H1 (cell line): ENCODE results near the gene CAPN2. TPM values are rescaled to one million over a fixed set of nuclear protein-coding genes. Genes with fewer than 3 reads are reported as not detected.

Experiments
- CTCF ChIA-PET: fragments of 300-600 bp; sonication (Branson Sonifier 250); formaldehyde crosslinking; loops from one replicate; lab custom pipeline; 2021; ENCODE audit not compliant: partially characterized antibody; lab: Charles Lee
- POLR2A ChIA-PET: fragments of 300-600 bp; sonication (Branson Sonifier 250); formaldehyde crosslinking; loops from one replicate; lab custom pipeline; 2021; ENCODE audit warnings: inconsistent platforms; ENCODE audit not compliant: partially characterized antibody; lab: Charles Lee
- DNase-seq, 2 experiments: peaks; one replicate each; pipeline versions ENCODE4 v3.0.0 to v3.0.0-alpha.2; 2010 to 2022; ENCODE audit warnings: low spot score in 2 of 2, low read depth in 1 of 2, mixed read lengths in 1 of 2
- FAIRE-seq: peaks from 2 replicates; lab custom pipeline; 2011; peaks lifted over from hg19 to GRCh38; lab: Jason Lieb, UNC
- H2AFZ ChIP-seq: 2 replicates; pipeline ENCODE4 v1.8.1; 2012; ENCODE audit warnings: low read length, inconsistent platforms
- H2AK5ac ChIP-seq: 2 replicates; pipeline ENCODE4 v1.6.1; 2013; ENCODE audit warnings: low read depth, low read length
- H2BK120ac ChIP-seq: replicated peaks from 2 replicates; pipeline ENCODE3; 2013; ENCODE audit warnings: low read depth, low read length, inconsistent platforms
- H2BK12ac ChIP-seq: 2 replicates; pipeline ENCODE4 v1.6.1; 2013; ENCODE audit warnings: low read depth, low read length
- H2BK15ac ChIP-seq: 2 replicates; pipeline ENCODE4 v1.6.1; 2013; ENCODE audit warnings: low read length
- H2BK20ac ChIP-seq: 2 replicates; pipeline ENCODE4 v1.6.1; 2013; ENCODE audit warnings: low read length
- H2BK5ac ChIP-seq: 2 replicates; pipeline ENCODE4 v1.6.1; 2013; ENCODE audit warnings: low read depth, low read length
- H3K14ac ChIP-seq: 2 replicates; pipeline ENCODE4 v1.6.1; 2013; ENCODE audit warnings: inconsistent platforms; ENCODE audit not compliant: insufficient read length
- H3K18ac ChIP-seq: 2 replicates; pipeline ENCODE4 v1.6.1; 2013; ENCODE audit warnings: low read length; ENCODE audit errors: extremely low read depth
- H3K23ac ChIP-seq: 2 replicates; pipeline ENCODE4 v1.6.1; 2013; ENCODE audit warnings: inconsistent platforms; ENCODE audit not compliant: insufficient read length
- H3K23me2 ChIP-seq: 2 replicates; pipeline ENCODE4 v1.6.1; 2013; ENCODE audit warnings: low read depth, low read length
- H3K27ac ChIP-seq: 2 replicates; pipeline ENCODE4 v1.6.1; 2011; ENCODE audit warnings: low read depth, low read length, inconsistent platforms
- H3K27me3 ChIP-seq, 4 experiments: replicated peaks in 1 of 4; 1 replicate in 1 of 4; 2 replicates in 3 of 4; pipeline versions ENCODE4 v1.6.1 to v1.8.1; 2011 to 2013; ENCODE audit warnings: low read length in 3 of 4, mild to moderate bottlenecking in 3 of 4, inconsistent platforms in 2 of 4, mixed read lengths in 2 of 4, moderate library complexity in 1 of 4; ENCODE audit not compliant: control insufficient read depth in 3 of 4, insufficient read depth in 3 of 4; ENCODE audit errors: extremely low read depth in 1 of 4
- H3K36me3 ChIP-seq, 4 experiments: 2 replicates each; pipeline versions ENCODE4 v1.6.1 to v1.8.1; 2011 to 2013; ENCODE audit warnings: mild to moderate bottlenecking in 4 of 4, low read length in 3 of 4, moderate library complexity in 2 of 4, control low read depth in 1 of 4, inconsistent platforms in 1 of 4; ENCODE audit not compliant: insufficient read depth in 4 of 4, control insufficient read depth in 2 of 4
- H3K4ac ChIP-seq: replicated peaks from 2 replicates; pipeline ENCODE3; 2013; ENCODE audit warnings: low read length, low read depth, mixed read lengths, inconsistent platforms; ENCODE audit not compliant: insufficient read length
- H3K4me1 ChIP-seq, 4 experiments: replicated peaks in 1 of 4; 1 replicate in 1 of 4; 2 replicates in 3 of 4; pipeline versions ENCODE4 v1.6.1 to v1.8.1; 2011 to 2013; ENCODE audit warnings: low read length in 3 of 4, inconsistent platforms in 2 of 4, mixed read lengths in 1 of 4; ENCODE audit not compliant: insufficient read depth in 4 of 4, control insufficient read depth in 3 of 4
- H3K4me2 ChIP-seq, 2 experiments: 2 replicates each; pipeline versions ENCODE4 v1.6.1 to v1.8.1; 2011 to 2013; ENCODE audit warnings: low read depth in 2 of 2, low read length in 2 of 2, control low read depth in 1 of 2, inconsistent platforms in 1 of 2, mild to moderate bottlenecking in 1 of 2; ENCODE audit not compliant: insufficient read depth in 1 of 2
- H3K4me3 ChIP-seq, 4 experiments: fragments of 200-600, 300-600 bp in 1 of 4; sonication (generic), shearing (Covaris generic), sonication (Bioruptor Twin) in 1 of 4; 2 replicates each; pipeline versions ENCODE4 v1.5.1 to v1.8.1; 2011 to 2016; ENCODE audit warnings: low read length in 4 of 4, low read depth in 3 of 4, control low read depth in 2 of 4, inconsistent platforms in 2 of 4, mild to moderate bottlenecking in 2 of 4, mixed read lengths in 1 of 4, moderate library complexity in 1 of 4; ENCODE audit not compliant: insufficient read depth in 2 of 4; ENCODE audit errors: extremely low read depth in 1 of 4
- H3K56ac ChIP-seq: replicated peaks from 2 replicates; pipeline ENCODE3; 2013; ENCODE audit warnings: low read depth, mild to moderate bottlenecking, mixed read lengths, low read length, inconsistent platforms; ENCODE audit not compliant: insufficient read length
- H3K79me1 ChIP-seq: 2 replicates; pipeline ENCODE4 v1.6.1; 2013; ENCODE audit warnings: low read depth, low read length, control low read depth
- H3K79me2 ChIP-seq, 2 experiments: 2 replicates each; pipeline versions ENCODE4 v1.6.1 to v1.8.1; 2012 to 2013; ENCODE audit warnings: low read length in 2 of 2, mild to moderate bottlenecking in 2 of 2, inconsistent platforms in 1 of 2; ENCODE audit not compliant: insufficient read depth in 2 of 2, control insufficient read depth in 1 of 2
- H3K9ac ChIP-seq, 4 experiments: replicated peaks in 1 of 4; 1 replicate in 1 of 4; 2 replicates in 3 of 4; pipeline versions ENCODE4 v1.6.1 to v1.8.1; 2011 to 2013; ENCODE audit warnings: low read depth in 3 of 4, low read length in 3 of 4, control low read depth in 2 of 4, mild to moderate bottlenecking in 2 of 4, moderate library complexity in 2 of 4, inconsistent platforms in 1 of 4; ENCODE audit errors: extremely low read depth in 1 of 4
- H3K9me3 ChIP-seq, 2 experiments: 2 replicates each; pipeline versions ENCODE4 v1.6.1 to v1.8.1; 2012 to 2013; ENCODE audit warnings: mild to moderate bottlenecking in 2 of 2, moderate library complexity in 2 of 2, control low read depth in 1 of 2, inconsistent platforms in 1 of 2, low read depth in 1 of 2, low read length in 1 of 2, mixed read lengths in 1 of 2; ENCODE audit not compliant: insufficient read depth in 2 of 2
- H4K20me1 ChIP-seq, 2 experiments: replicated peaks in 1 of 2; 2 replicates each; pipeline versions ENCODE3 to v1.8.1; 2011 to 2013; ENCODE audit warnings: inconsistent platforms in 2 of 2, low read length in 2 of 2, mild to moderate bottlenecking in 1 of 2; ENCODE audit not compliant: insufficient read depth in 2 of 2, control insufficient read depth in 1 of 2
- H4K5ac ChIP-seq: 2 replicates; pipeline ENCODE4 v1.6.1; 2013; ENCODE audit warnings: low read length, low read depth, mixed read lengths, inconsistent platforms; ENCODE audit not compliant: insufficient read length
- H4K8ac ChIP-seq: 2 replicates; pipeline ENCODE4 v1.8.0; 2013; ENCODE audit warnings: mild to moderate bottlenecking, moderate library complexity, low read length, inconsistent platforms; ENCODE audit not compliant: insufficient read depth; ENCODE audit errors: extremely low read depth
- H4K91ac ChIP-seq: replicated peaks from 2 replicates; pipeline ENCODE3; 2013; ENCODE audit warnings: low read length, mixed read lengths, inconsistent platforms; ENCODE audit not compliant: insufficient read length
- CBX5 ChIP-seq: fragments of 300-800, 300-1000 bp; sonication (generic); IDR thresholded peaks from 2 replicates; pipeline ENCODE4 v1.7.1; 2016; ENCODE audit warnings: antibody characterized with exemption, low read length, low read depth
- HDAC6 ChIP-seq: IDR thresholded peaks from one replicate; pipeline ENCODE4 v1.7.1; 2012; ENCODE audit warnings: low read depth, mild to moderate bottlenecking, inconsistent platforms, low read length, moderate library complexity
- MAFK ChIP-seq: IDR thresholded peaks from 2 replicates; pipeline ENCODE4 v1.6.1; 2012; ENCODE audit warnings: low read depth, mild to moderate bottlenecking, improper control_type of control experiment, low read length
- POU5F1 ChIP-seq: IDR thresholded peaks from 2 replicates; pipeline ENCODE4 v1.6.1; 2011; ENCODE audit warnings: low read depth, mild to moderate bottlenecking, low read length, moderate library complexity
- RNF2 ChIP-seq: fragments of 200-900, 300-1000 bp; sonication (generic); IDR thresholded peaks from 2 replicates; pipeline ENCODE4 v1.7.1; 2016; ENCODE audit warnings: borderline replicate concordance, low read depth, mild to moderate bottlenecking, antibody characterized with exemption, low read length; ENCODE audit not compliant: poor library complexity, severe bottlenecking; ENCODE audit errors: missing control alignments
- SP2 ChIP-seq: IDR thresholded peaks from 2 replicates; pipeline ENCODE4 v1.6.1; 2012; ENCODE audit warnings: mild to moderate bottlenecking, low read length, inconsistent platforms
- TEAD4 ChIP-seq: IDR thresholded peaks from 2 replicates; pipeline ENCODE4 v1.6.1; 2012; ENCODE audit warnings: low read depth, low read length, inconsistent platforms, mixed read lengths
- ZNF274 ChIP-seq: IDR thresholded peaks from 2 replicates; pipeline ENCODE4 v1.7.0; 2012; ENCODE audit warnings: low read length, borderline replicate concordance; ENCODE audit errors: extremely low read depth
- WGBS, 2 experiments: shearing (Covaris generic) in 1 of 2; methylation state at CpG; one replicate each; pipeline versions ENCODE4 v1.1.6 to v1.1.7; 2013 to 2015; ENCODE audit warnings: low lambda C conversion rate in 2 of 2, mixed read lengths in 2 of 2, inconsistent platforms in 1 of 2, low coverage in 1 of 2, missing lambda C conversion rate in 1 of 2; ENCODE audit not compliant: insufficient replicate concordance in 2 of 2, insufficient coverage in 1 of 2, insufficient read length in 1 of 2; ENCODE audit errors: extremely low coverage in 1 of 2, missing lambda C conversion rate in 1 of 2; 5-methylcytosine and 5-hydroxymethylcytosine counted together
- polyA plus RNA-seq, 7 experiments: library from polyadenylated mRNA; depleted of rRNA in 3 of 7; stranded (reverse) in 5 of 7; unstranded in 2 of 7; fragments of >200 nt in 5 of 7; fragments of 200-250 nt in 2 of 7; gene quantifications; 1 replicate in 5 of 7; 2 replicates in 1 of 7; 4 replicates in 1 of 7; pipeline versions ENCODE4 v1.2.1 to v1.2.3, GENCODE V29; 2011 to 2013; ENCODE audit warnings: missing spikeins in 2 of 7, mixed read lengths in 2 of 7
- total RNA-seq: library from RNA; stranded (reverse); fragmentation: NEBNext Ultra II Directional; extraction: Animal tissue kit (Norgen Biotek cat#: 25700); gene quantifications from 2 replicates; pipeline ENCODE4 v1.2.1, GENCODE V29; 2021
- TF ChIP-seq, protein P1 (sequence below): IDR thresholded peaks from 2 replicates; pipeline ENCODE4 v1.6.1; 2012; ENCODE audit warnings: low read length, inconsistent platforms

Gene CAPN2
- total and polyA plus RNA-seq, 2 of the 8 experiments (the other 6 are each of a cell fraction or from before 2014, with no cell fraction given): 9.2 to 10.3 TPM

GRCh38 chr1:223742856-223743517, 30.6 kb downstream of the CAPN2 start:
- ChIA-PET CTCF (interaction anchor here (0.6 to 2.5 kb wide), 5 partner anchors 10 to 104 kb away, joined by 3 to 8 read pairs (median 4); no protein-coding TSS in a partner anchor), POLR2A (interaction anchor here (1.8 kb wide), 1 partner anchor 103 kb away, joined by 5 read pairs; the partner anchor contains the start of gene TP53BP2)
- peaks cover 3 to 10% (median 9%) of the 10 kb centered on the region in 4 experiments for H3K27me3 ChIP-seq
- H3K4me1 ChIP-seq: no peaks in the 10 kb centered on the region; a peak in 1 of 7 replicates
- no peak overlapping the region; the same call in 1 of the 2 replicates for H3K18ac ChIP-seq
- no peak overlapping the region for H2BK5ac ChIP-seq
- H3K27ac ChIP-seq: no peak overlapping the region
- H3K4me3 ChIP-seq: no peak overlapping the region
- H3K14ac ChIP-seq: no peak overlapping the region
- no peak for DNase-seq
- no peak overlapping the region for H3K23ac ChIP-seq
- H3K36me3 ChIP-seq: no peaks in the 10 kb centered on the region; a peak in 1 of 8 replicates
- H2BK20ac ChIP-seq: no peak overlapping the region
- no peak overlapping the region for H4K5ac ChIP-seq
- no peak overlapping the region for H4K91ac ChIP-seq
- TF ChIP-seq, protein P1, sequence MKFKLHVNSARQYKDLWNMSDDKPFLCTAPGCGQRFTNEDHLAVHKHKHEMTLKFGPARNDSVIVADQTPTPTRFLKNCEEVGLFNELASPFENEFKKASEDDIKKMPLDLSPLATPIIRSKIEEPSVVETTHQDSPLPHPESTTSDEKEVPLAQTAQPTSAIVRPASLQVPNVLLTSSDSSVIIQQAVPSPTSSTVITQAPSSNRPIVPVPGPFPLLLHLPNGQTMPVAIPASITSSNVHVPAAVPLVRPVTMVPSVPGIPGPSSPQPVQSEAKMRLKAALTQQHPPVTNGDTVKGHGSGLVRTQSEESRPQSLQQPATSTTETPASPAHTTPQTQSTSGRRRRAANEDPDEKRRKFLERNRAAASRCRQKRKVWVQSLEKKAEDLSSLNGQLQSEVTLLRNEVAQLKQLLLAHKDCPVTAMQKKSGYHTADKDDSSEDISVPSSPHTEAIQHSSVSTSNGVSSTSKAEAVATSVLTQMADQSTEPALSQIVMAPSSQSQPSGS: no peak
- no peak for TF ChIP-seq MAFK
- TF ChIP-seq RNF2: no peak
- TF ChIP-seq POU5F1: no peak
- no peak for TF ChIP-seq CBX5
- no peak for TF ChIP-seq TEAD4
- no peak for TF ChIP-seq SP2
- TF ChIP-seq ZNF274: no peak
- no peak for TF ChIP-seq HDAC6
- H3K79me1 ChIP-seq: no peaks in the 10 kb centered on the region
- no peak for FAIRE-seq
- no peak overlapping the region for H2AK5ac ChIP-seq
- H2BK12ac ChIP-seq: no peak overlapping the region
- no peak overlapping the region for H3K9ac ChIP-seq
- no peak overlapping the region for H3K56ac ChIP-seq
- H3K9me3 ChIP-seq: no peaks in the 10 kb centered on the region
- no peaks in the 10 kb centered on the region for H4K20me1 ChIP-seq
- H3K79me2 ChIP-seq: no peaks in the 10 kb centered on the region
- no peak overlapping the region for H4K8ac ChIP-seq
- no peak overlapping the region; the same call in 1 of the 2 replicates for H2BK15ac ChIP-seq
- no peak overlapping the region for H2BK120ac ChIP-seq
- H3K4me2 ChIP-seq: no peak overlapping the region
- no peak overlapping the region for H3K4ac ChIP-seq
- no peak overlapping the region for H2AFZ ChIP-seq
- WGBS, 2 experiments: 87% methylated on average over 9 of the region's 9 CpGs; no CpG with 5 or more reads in 1 of the 2 experiments
- no peaks in the 10 kb centered on the region for H3K23me2 ChIP-seq
